ENCODE data around the gene MORN1. TPM values are rescaled to one million over a fixed set of nuclear protein-coding genes. Genes with fewer than 3 reads are reported as not detected.

The MORN1 gene
- total and polyA plus RNA-seq, 9 of the 15 experiments (the other 6 are each of a cell fraction or from before 2014, with no cell fraction given), result 0.24 to 9.3 (median 4.2) TPM

DNA sequence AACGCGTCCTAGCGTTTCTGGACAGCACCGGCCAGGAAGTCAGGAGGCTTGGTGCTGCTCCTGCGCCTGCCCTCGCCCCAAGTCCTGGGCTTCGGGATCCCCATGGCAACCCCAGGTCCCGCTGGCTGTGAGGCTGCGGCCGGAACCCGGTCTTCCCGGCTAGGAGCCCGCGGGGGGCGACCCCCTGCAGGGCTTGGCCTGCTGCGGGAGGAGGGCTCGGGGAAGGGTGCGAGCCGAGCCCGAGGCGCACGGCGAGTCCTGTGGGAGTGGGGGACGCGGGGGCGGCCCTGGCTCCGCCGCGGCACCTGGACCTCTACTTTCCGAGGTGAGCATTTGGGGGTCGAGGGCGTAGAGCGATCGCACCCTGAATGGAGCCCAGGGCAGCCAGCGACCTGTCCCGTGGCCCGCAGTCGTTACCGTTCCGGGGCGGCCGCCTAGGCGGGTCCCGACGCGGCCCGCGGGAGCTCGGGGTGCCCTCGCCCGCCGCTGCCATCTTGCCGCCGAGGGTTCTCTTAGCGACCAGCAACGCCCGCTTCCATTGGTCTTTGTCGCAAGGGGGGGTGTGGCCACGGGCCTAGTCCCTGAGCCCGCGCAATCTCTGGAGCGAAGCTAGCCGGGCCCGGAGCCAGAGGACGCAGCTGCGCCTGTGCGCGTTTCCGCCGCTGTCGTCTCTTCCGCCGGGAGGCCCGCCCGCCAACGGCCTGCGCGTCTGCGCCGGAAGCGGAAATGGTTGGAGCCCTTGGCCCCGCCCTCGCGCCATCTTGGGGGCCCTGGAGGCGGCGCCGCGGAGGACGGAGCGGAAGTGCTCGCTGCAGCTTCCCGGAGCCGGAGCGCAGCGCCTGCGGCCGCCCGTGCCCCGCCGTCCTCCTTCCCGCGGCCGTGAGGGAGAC lies at the start of gene MORN1, which contains the start of gene RER1 (continued):
- TF ChIP-seq NUFIP1 (IDR thresholded peaks at IDR 0.05; ENCODE audit: partially characterized antibody), result no peak
- no peak for TF ChIP-seq LARP7 (IDR thresholded peaks at IDR 0.05)
- TF ChIP-seq SIN3A (IDR thresholded peaks at IDR 0.05; ENCODE audit: borderline replicate concordance in 2 of 2, control insufficient read depth in 1 of 2, low read depth in 2 of 2, low read length in 2 of 2), result peak; percentile 91 to 99; a peak in 3 of 4 replicates
- no peak for TF ChIP-seq SIRT6 (IDR thresholded peaks at IDR 0.05; ENCODE audit: low read depth, low read length)
- TF ChIP-seq FOS (IDR thresholded peaks at IDR 0.05; ENCODE audit: extremely low read depth, insufficient read length), result peak; percentile 29
- peak; percentile 88 for TF ChIP-seq ELF2 (CRISPR knock-in tag; IDR thresholded peaks at IDR 0.05)
- TF ChIP-seq ZNF316 (IDR thresholded peaks at IDR 0.05), result no peak
- TF ChIP-seq ZNF133 (CRISPR knock-in tag; IDR thresholded peaks at IDR 0.05), result no peak
- no peak for TF ChIP-seq FOXM1 (IDR thresholded peaks at IDR 0.05; ENCODE audit: low read depth)
- TF ChIP-seq FOXM1 (CRISPR knock-in tag; IDR thresholded peaks at IDR 0.05; ENCODE audit: low read depth), result peak; percentile 75; the same call in 1 of the 2 replicates
- no peak; the same call in 1 of the 2 replicates for TF ChIP-seq CBFB (CRISPR knock-in tag; IDR thresholded peaks at IDR 0.05)
- TF ChIP-seq ZBED1 (IDR thresholded peaks at IDR 0.05), result 0 out of 2 replicates have a peak, but pooled peaks have one; percentile 66
- 0 out of 2 replicates have a peak, but pooled peaks have one; percentile 14 for TF ChIP-seq SAFB (IDR thresholded peaks at IDR 0.05; ENCODE audit: borderline replicate concordance, low read depth, low read length)
- peak; percentile 96 for TF ChIP-seq ELF1 (tag; IDR thresholded peaks at IDR 0.05)
- TF ChIP-seq, protein P1, sequence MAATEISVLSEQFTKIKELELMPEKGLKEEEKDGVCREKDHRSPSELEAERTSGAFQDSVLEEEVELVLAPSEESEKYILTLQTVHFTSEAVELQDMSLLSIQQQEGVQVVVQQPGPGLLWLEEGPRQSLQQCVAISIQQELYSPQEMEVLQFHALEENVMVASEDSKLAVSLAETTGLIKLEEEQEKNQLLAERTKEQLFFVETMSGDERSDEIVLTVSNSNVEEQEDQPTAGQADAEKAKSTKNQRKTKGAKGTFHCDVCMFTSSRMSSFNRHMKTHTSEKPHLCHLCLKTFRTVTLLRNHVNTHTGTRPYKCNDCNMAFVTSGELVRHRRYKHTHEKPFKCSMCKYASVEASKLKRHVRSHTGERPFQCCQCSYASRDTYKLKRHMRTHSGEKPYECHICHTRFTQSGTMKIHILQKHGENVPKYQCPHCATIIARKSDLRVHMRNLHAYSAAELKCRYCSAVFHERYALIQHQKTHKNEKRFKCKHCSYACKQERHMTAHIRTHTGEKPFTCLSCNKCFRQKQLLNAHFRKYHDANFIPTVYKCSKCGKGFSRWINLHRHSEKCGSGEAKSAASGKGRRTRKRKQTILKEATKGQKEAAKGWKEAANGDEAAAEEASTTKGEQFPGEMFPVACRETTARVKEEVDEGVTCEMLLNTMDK (IDR thresholded peaks at IDR 0.05; ENCODE audit: borderline replicate concordance, insufficient read depth, low read depth, low read length, poor library complexity, severe bottlenecking), result no peak
- no peak for TF ChIP-seq RHOXF2B (CRISPR knock-in tag; conservative IDR thresholded peaks at IDR 0.05)
- no peak for TF ChIP-seq ZNF57 (CRISPR knock-in tag; IDR thresholded peaks at IDR 0.05)
- TF ChIP-seq, protein P2, sequence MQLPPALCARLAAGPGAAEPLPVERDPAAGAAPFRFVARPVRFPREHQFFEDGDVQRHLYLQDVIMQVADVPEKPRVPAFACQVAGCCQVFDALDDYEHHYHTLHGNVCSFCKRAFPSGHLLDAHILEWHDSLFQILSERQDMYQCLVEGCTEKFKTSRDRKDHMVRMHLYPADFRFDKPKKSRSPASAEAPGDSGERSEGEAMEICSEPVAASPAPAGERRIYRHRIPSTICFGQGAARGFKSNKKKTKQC (CRISPR knock-in tag; IDR thresholded peaks at IDR 0.05), result peak; percentile 8
- peak; percentile 90 for TF ChIP-seq NFIC (IDR thresholded peaks at IDR 0.05)
- 0 out of 2 replicates have a peak, but pooled peaks have one; percentile 18 for TF ChIP-seq ATF1 (CRISPR knock-in tag; IDR thresholded peaks at IDR 0.05)
- TF ChIP-seq ATF1 (tag; IDR thresholded peaks at IDR 0.05), result peak; percentile 94
- TF ChIP-seq, protein P3, sequence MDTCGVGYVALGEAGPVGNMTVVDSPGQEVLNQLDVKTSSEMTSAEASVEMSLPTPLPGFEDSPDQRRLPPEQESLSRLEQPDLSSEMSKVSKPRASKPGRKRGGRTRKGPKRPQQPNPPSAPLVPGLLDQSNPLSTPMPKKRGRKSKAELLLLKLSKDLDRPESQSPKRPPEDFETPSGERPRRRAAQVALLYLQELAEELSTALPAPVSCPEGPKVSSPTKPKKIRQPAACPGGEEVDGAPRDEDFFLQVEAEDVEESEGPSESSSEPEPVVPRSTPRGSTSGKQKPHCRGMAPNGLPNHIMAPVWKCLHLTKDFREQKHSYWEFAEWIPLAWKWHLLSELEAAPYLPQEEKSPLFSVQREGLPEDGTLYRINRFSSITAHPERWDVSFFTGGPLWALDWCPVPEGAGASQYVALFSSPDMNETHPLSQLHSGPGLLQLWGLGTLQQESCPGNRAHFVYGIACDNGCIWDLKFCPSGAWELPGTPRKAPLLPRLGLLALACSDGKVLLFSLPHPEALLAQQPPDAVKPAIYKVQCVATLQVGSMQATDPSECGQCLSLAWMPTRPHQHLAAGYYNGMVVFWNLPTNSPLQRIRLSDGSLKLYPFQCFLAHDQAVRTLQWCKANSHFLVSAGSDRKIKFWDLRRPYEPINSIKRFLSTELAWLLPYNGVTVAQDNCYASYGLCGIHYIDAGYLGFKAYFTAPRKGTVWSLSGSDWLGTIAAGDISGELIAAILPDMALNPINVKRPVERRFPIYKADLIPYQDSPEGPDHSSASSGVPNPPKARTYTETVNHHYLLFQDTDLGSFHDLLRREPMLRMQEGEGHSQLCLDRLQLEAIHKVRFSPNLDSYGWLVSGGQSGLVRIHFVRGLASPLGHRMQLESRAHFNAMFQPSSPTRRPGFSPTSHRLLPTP (IDR thresholded peaks at IDR 0.05; ENCODE audit: borderline replicate concordance, extremely low read depth, insufficient read length), result no peak
- TF ChIP-seq, protein P4, sequence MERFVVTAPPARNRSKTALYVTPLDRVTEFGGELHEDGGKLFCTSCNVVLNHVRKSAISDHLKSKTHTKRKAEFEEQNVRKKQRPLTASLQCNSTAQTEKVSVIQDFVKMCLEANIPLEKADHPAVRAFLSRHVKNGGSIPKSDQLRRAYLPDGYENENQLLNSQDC (CRISPR knock-in tag; IDR thresholded peaks at IDR 0.05), result no peak
- TF ChIP-seq MEF2D (tag; conservative IDR thresholded peaks at IDR 0.05; ENCODE audit: low read depth), result no peak

Data from K562 (cell line).